Neuronal stem cell (in vitro differentiated cells): ENCODE measurements around the gene PARD6G.

Source experiments
- DNase-seq: peaks from one replicate; pipeline ENCODE4 v3.0.0-alpha.2; 2013; ENCODE audit warnings: low spot score
- H2AFZ ChIP-seq: one replicate; pipeline ENCODE4 v1.6.1; 2013; ENCODE audit warnings: mild to moderate bottlenecking, low read length, inconsistent platforms
- H2AK5ac ChIP-seq: 2 replicates; pipeline ENCODE4 v1.6.1; 2013; ENCODE audit warnings: low read depth, mild to moderate bottlenecking, inconsistent platforms, low read length, moderate library complexity, mixed read lengths
- H2BK120ac ChIP-seq: 2 replicates; pipeline ENCODE4 v1.6.1; 2013; ENCODE audit warnings: low read depth, mild to moderate bottlenecking, inconsistent platforms, low read length, moderate library complexity, mixed read lengths
- H2BK12ac ChIP-seq: one replicate; pipeline ENCODE4 v1.6.1; 2013; ENCODE audit warnings: low read length, inconsistent platforms
- H2BK15ac ChIP-seq: 2 replicates; pipeline ENCODE4 v1.6.1; 2013; ENCODE audit warnings: mild to moderate bottlenecking, low read length, inconsistent platforms, mixed read lengths
- H2BK5ac ChIP-seq: one replicate; pipeline ENCODE4 v1.6.1; 2013; ENCODE audit warnings: inconsistent platforms, mild to moderate bottlenecking, low read length, moderate library complexity
- H3K14ac ChIP-seq: one replicate; pipeline ENCODE4 v1.6.1; 2013; ENCODE audit warnings: low read length, inconsistent platforms
- H3K18ac ChIP-seq: 2 replicates; pipeline ENCODE4 v1.6.1; 2013; ENCODE audit warnings: low read length, inconsistent platforms
- H3K23ac ChIP-seq: 2 replicates; pipeline ENCODE4 v1.6.1; 2013; ENCODE audit warnings: low read depth, mild to moderate bottlenecking, mixed read lengths, low read length, inconsistent platforms; ENCODE audit not compliant: poor library complexity
- H3K27ac ChIP-seq: replicated peaks from 3 replicates; pipeline ENCODE4 v1.5.1; 2013; ENCODE audit warnings: low read length, inconsistent platforms
- H3K27me3 ChIP-seq, 3 experiments: 2 replicates each; pipeline ENCODE4 v1.6.1; 2013; ENCODE audit warnings: low read length in 3 of 3, mild to moderate bottlenecking in 2 of 3, inconsistent platforms in 1 of 3, low read depth in 1 of 3, mixed read lengths in 1 of 3, moderate library complexity in 1 of 3; ENCODE audit not compliant: control insufficient read depth in 3 of 3, insufficient read depth in 3 of 3
- H3K36me3 ChIP-seq, 2 donors: replicated peaks in 1 of 2; 2 replicates each; pipeline ENCODE4 v1.6.1; 2013; ENCODE audit warnings: low read length in 2 of 2; ENCODE audit not compliant: control insufficient read depth in 2 of 2, insufficient read depth in 2 of 2
- H3K4ac ChIP-seq: 2 replicates; pipeline ENCODE4 v1.6.1; 2013; ENCODE audit warnings: inconsistent platforms, mild to moderate bottlenecking, low read length, moderate library complexity
- H3K4me1 ChIP-seq, 2 donors: 1 replicate in 1 of 2; 2 replicates in 1 of 2; pipeline ENCODE4 v1.6.1; 2013; ENCODE audit warnings: low read length in 2 of 2, low read depth in 1 of 2; ENCODE audit not compliant: control insufficient read depth in 2 of 2, insufficient read depth in 1 of 2
- H3K4me2 ChIP-seq: one replicate; pipeline ENCODE4 v1.6.1; 2013; ENCODE audit warnings: mild to moderate bottlenecking, low read length, inconsistent platforms; ENCODE audit not compliant: insufficient read depth, poor library complexity, severe bottlenecking
- H3K4me3 ChIP-seq, 2 donors: 2 replicates each; pipeline ENCODE4 v1.5.1; 2013; ENCODE audit warnings: low read length in 2 of 2, mild to moderate bottlenecking in 2 of 2, inconsistent platforms in 1 of 2, moderate library complexity in 1 of 2
- H3K79me1 ChIP-seq: one replicate; pipeline ENCODE4 v1.6.1; 2013; ENCODE audit warnings: low read depth, mild to moderate bottlenecking, inconsistent platforms, low read length, moderate library complexity
- H3K9ac ChIP-seq: one replicate; pipeline ENCODE4 v1.6.1; 2013; ENCODE audit warnings: mild to moderate bottlenecking, low read depth, low read length, inconsistent platforms; ENCODE audit not compliant: poor library complexity
- H3K9me3 ChIP-seq, 2 donors: replicated peaks in 1 of 2; 2 replicates each; pipeline versions ENCODE3 to v1.6.1; 2013; ENCODE audit warnings: low read length in 2 of 2, mild to moderate bottlenecking in 2 of 2, inconsistent platforms in 1 of 2, low read depth in 1 of 2, mixed read lengths in 1 of 2, moderate library complexity in 1 of 2; ENCODE audit not compliant: control insufficient read depth in 2 of 2, insufficient read depth in 1 of 2
- H4K8ac ChIP-seq: one replicate; pipeline ENCODE4 v1.6.1; 2013; ENCODE audit warnings: low read depth, mild to moderate bottlenecking, inconsistent platforms, low read length, moderate library complexity
- H4K91ac ChIP-seq: one replicate; pipeline ENCODE4 v1.6.1; 2013; ENCODE audit warnings: low read length, low read depth, mild to moderate bottlenecking, inconsistent platforms; ENCODE audit not compliant: poor library complexity
- WGBS, 2 donors: extraction: QIAGEN DNeasy Blood & Tissue Kit; methylation state at CpG; one replicate each; pipeline ENCODE4 v1.1.7; 2013; ENCODE audit warnings: missing lambda C conversion rate in 2 of 2, mixed read lengths in 1 of 2; ENCODE audit not compliant: insufficient read length in 2 of 2, insufficient replicate concordance in 1 of 2; ENCODE audit errors: extremely low coverage in 2 of 2; 5-methylcytosine and 5-hydroxymethylcytosine counted together

PARD6G gene

GRCh38 chr18:80175451-80176204 lies 71.7 kb downstream of the PARD6G start:
- no peak overlapping the region for H3K4me3 ChIP-seq
- H3K27me3 ChIP-seq = no peaks in the 10 kb centered on the region
- H4K91ac ChIP-seq = no peak overlapping the region
- no peak overlapping the region for H3K23ac ChIP-seq
- no peak overlapping the region for H2BK5ac ChIP-seq
- peaks cover 0 to 13% of the 10 kb centered on the region in 2 donors for H3K36me3 ChIP-seq
- no peak overlapping the region for H3K27ac ChIP-seq
- H3K18ac ChIP-seq = no peak overlapping the region
- no peak overlapping the region for H3K14ac ChIP-seq
- H3K9me3 ChIP-seq = no peaks in the 10 kb centered on the region
- H3K9ac ChIP-seq = no peak overlapping the region
- peaks cover 2% of the 10 kb centered on the region for H3K79me1 ChIP-seq
- H3K4me1 ChIP-seq = peaks cover 0 to 3% of the 10 kb centered on the region in 2 donors
- no peak for DNase-seq
- H4K8ac ChIP-seq = no peak overlapping the region
- WGBS, 2 donors = no CpG with 5 or more reads among the region's 18 CpGs
- no peak overlapping the region for H2BK120ac ChIP-seq
- no peak overlapping the region for H2AK5ac ChIP-seq
- H2BK12ac ChIP-seq = no peak overlapping the region
- no peak overlapping the region for H3K4ac ChIP-seq
- H2BK15ac ChIP-seq = no peak overlapping the region
- H2AFZ ChIP-seq = no peak overlapping the region
- no peak overlapping the region for H3K4me2 ChIP-seq

GRCh38 chr18:80173060-80173459 lies 74.3 kb downstream of the PARD6G start:
- Histone ChIP-seq H3K36me3 (peaks cover 0 to 20% of the 10 kb centered on the region in 2 donors), H3K79me1 (peaks cover 6% of the 10 kb centered on the region), H3K4me1 (peaks cover 0 to 3% of the 10 kb centered on the region in 2 donors), H2AK5ac (no peak overlapping the region), H3K27ac (no peak overlapping the region), H3K27me3 (no peaks in the 10 kb centered on the region), H4K91ac (no peak overlapping the region), H2BK12ac (no peak overlapping the region), H2BK15ac (no peak overlapping the region), H3K23ac (no peak overlapping the region), H3K4me3 (no peak overlapping the region), H2BK5ac (no peak overlapping the region), H3K14ac (no peak overlapping the region), H3K4me2 (no peak overlapping the region), H3K18ac (no peak overlapping the region), H2BK120ac (no peak overlapping the region), H2AFZ (no peak overlapping the region), H3K9ac (no peak overlapping the region), H3K4ac (no peak overlapping the region), H4K8ac (no peak overlapping the region), H3K9me3 (no peaks in the 10 kb centered on the region)
- no peak for DNase-seq
- no CpG with 5 or more reads among the region's 10 CpGs for WGBS, 2 donors

GRCh38 chr18:80172056-80172455 lies 75.3 kb downstream of the PARD6G start:
- Histone ChIP-seq H3K36me3 (peaks cover 0 to 25% of the 10 kb centered on the region in 2 donors), H3K4me1 (peaks cover 0 to 3% of the 10 kb centered on the region in 2 donors), H2AFZ (no peak overlapping the region), H3K4me2 (no peak overlapping the region), H4K91ac (no peak overlapping the region), H2BK12ac (no peak overlapping the region), H2BK5ac (no peak overlapping the region), H3K9me3 (peaks cover 0 to 2% of the 10 kb centered on the region in 2 donors), H3K27ac (no peak overlapping the region), H2BK120ac (no peak overlapping the region), H3K23ac (no peak overlapping the region), H4K8ac (no peak overlapping the region), H2AK5ac (no peak overlapping the region), H3K4me3 (no peak overlapping the region), H3K79me1 (peaks cover 11% of the 10 kb centered on the region), H3K4ac (no peak overlapping the region), H2BK15ac (no peak overlapping the region), H3K27me3 (no peaks in the 10 kb centered on the region), H3K14ac (no peak overlapping the region), H3K9ac (no peak overlapping the region), H3K18ac (no peak overlapping the region)
- no CpG with 5 or more reads among the region's 4 CpGs for WGBS, 2 donors
- DNase-seq = no peak

DNA sequence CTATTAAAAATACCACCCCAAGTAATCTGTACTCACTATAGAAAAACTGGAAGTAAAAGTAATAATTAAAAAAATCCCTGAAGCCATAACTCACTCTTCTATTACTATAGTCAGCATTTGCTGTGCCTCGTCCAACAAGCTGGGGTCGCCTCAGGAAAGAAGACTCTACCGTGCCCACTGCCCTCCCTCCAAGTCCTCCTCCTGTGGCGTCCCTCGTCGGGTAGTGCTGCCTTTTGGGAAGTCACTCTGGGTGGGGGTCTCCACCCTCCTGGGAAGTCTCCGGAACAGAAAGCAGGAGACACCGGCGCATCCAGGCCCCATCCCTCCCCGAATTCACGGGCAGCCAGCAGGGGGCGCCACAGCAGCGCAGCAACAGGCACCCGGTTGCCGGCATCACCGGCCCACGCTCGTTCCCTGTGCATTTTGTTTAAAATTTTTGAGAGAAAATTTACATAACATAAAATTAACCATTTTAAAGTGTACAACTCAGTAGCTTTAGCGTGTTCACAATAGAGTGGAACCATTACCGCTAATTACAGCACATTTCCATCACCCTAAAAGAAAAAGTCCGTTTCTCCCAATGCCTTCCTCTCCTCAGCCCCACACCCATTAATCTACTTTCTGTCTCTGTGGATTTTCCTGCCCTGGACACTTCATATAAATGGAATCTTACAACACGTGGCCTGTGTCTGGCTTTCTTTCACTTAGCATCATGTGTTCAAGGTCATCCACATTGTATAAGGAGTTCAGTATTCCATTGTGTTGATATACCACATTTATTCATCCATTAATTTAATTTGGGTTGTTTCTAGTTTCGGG lies 76.1 kb downstream of the PARD6G start:
- H3K4me1 ChIP-seq = no peaks in the 10 kb centered on the region
- no peak overlapping the region for H2AFZ ChIP-seq
- no peak overlapping the region for H2BK12ac ChIP-seq
- no peak overlapping the region for H3K27ac ChIP-seq
- no peaks in the 10 kb centered on the region for H3K27me3 ChIP-seq
- H3K36me3 ChIP-seq = peaks cover 0 to 27% of the 10 kb centered on the region in 2 donors
- no peak overlapping the region for H3K14ac ChIP-seq
- H2AK5ac ChIP-seq = no peak overlapping the region
- no peak overlapping the region for H3K4ac ChIP-seq
- no peak overlapping the region for H2BK5ac ChIP-seq
- DNase-seq = no peak
- no peak overlapping the region for H3K23ac ChIP-seq
- H4K91ac ChIP-seq = no peak overlapping the region
- peaks cover 11% of the 10 kb centered on the region for H3K79me1 ChIP-seq
- no CpG with 5 or more reads among the region's 23 CpGs for WGBS, 2 donors
- peaks cover under 1 to 5% of the 10 kb centered on the region in 2 donors for H3K9me3 ChIP-seq
- no peak overlapping the region for H4K8ac ChIP-seq
- H3K4me2 ChIP-seq = no peak overlapping the region
- no peak overlapping the region for H3K9ac ChIP-seq
- no peak overlapping the region for H2BK15ac ChIP-seq
- H2BK120ac ChIP-seq = no peak overlapping the region
- no peak overlapping the region for H3K4me3 ChIP-seq
- H3K18ac ChIP-seq = no peak overlapping the region
